Measurements from ENCODE around the gene C6orf136.

C6orf136 gene

GRCh38 chr6:30689022-30689865, 42.3 kb downstream of the C6orf136 start:
- no peak for TF ChIP-seq CTCF (IDR thresholded peaks at IDR 0.05)

GRCh38 chr6:30689985-30690384, 43.1 kb downstream of the C6orf136 start:
- no peak for TF ChIP-seq CTCF (IDR thresholded peaks at IDR 0.05)

- TF ChIP-seq CTCF (IDR thresholded peaks at IDR 0.05), result no peak
Observed at GRCh38 chr6:30690403-30691207, 43.7 kb downstream of the C6orf136 start, which contains the start of gene NRM. TSS of gene NRM (minus strand) at chr6:30690984. CDS start at chr6:30690974, 10 bp downstream.

- no peak for TF ChIP-seq CTCF (IDR thresholded peaks at IDR 0.05)
Observed at GRCh38 chr6:30691208-30691847, 44.4 kb downstream of the C6orf136 start.

GRCh38 chr6:30696432-30696831, 49.5 kb downstream of the C6orf136 start:
- TF ChIP-seq CTCF (IDR thresholded peaks at IDR 0.05), result no peak

GRCh38 chr6:30700340-30700739, 53.4 kb downstream of the C6orf136 start:
- TF ChIP-seq CTCF (IDR thresholded peaks at IDR 0.05), result no peak
